K562 (cell line): ENCODE measurements around the gene SON. TPM values are rescaled to one million over a fixed set of nuclear protein-coding genes. Genes with fewer than 3 reads are reported as not detected.
A peak's percentile ranks its signal among the peaks of the same experiment; 100 is the strongest.

Experiments
- ADNP ChIP-seq: fragments of 200-800 bp; sonication (Bioruptor generic); IDR thresholded peaks from 2 replicates; pipeline ENCODE4 v1.6.1; 2016; ENCODE audit warnings: missing genetic modification characterization, missing compliant biosample characterization
- ATF6 ChIP-seq: sonication (generic); formaldehyde crosslinking; IDR thresholded peaks from 2 replicates; pipeline ENCODE4 v1.4.0; 2020; ENCODE audit warnings: mild to moderate bottlenecking, missing genetic modification reagents
- CBX5 ChIP-seq: IDR thresholded peaks from 2 replicates; pipeline ENCODE4 v1.6.1; 2014; ENCODE audit warnings: low read depth, borderline replicate concordance
- DIDO1 ChIP-seq: fragments of 450-650 bp; IDR thresholded peaks from 2 replicates; pipeline ENCODE4 v1.6.1; 2016; ENCODE audit warnings: low read depth, missing biosample characterization, missing genetic modification characterization
- HDAC2 ChIP-seq: fragments of 450-650 bp; IDR thresholded peaks from 2 replicates; pipeline ENCODE4 v1.6.1; 2016; ENCODE audit warnings: mild to moderate bottlenecking
- HDAC6 ChIP-seq: IDR thresholded peaks from 2 replicates; pipeline ENCODE4 v1.6.1; 2012; ENCODE audit warnings: low read depth, mild to moderate bottlenecking, control low read depth, inconsistent platforms, low read length, moderate library complexity
- POLR2AphosphoS2 ChIP-seq: IDR thresholded peaks from 2 replicates; pipeline ENCODE4 v1.6.1; 2012; ENCODE audit warnings: low read length, improper control_type of control experiment
- RBM22 ChIP-seq: fragments of 200-400 bp; formaldehyde crosslinking; IDR thresholded peaks from 2 replicates; pipeline ENCODE4 v1.6.1; 2018; ENCODE audit warnings: low read length, low read depth; ENCODE audit not compliant: poor library complexity, severe bottlenecking
- SNRNP70 ChIP-seq: fragments of 200-400 bp; formaldehyde crosslinking; optimal IDR thresholded peaks from 2 replicates; pipeline ENCODE3; 2017; ENCODE audit warnings: low read depth, low read length
- SRSF3 ChIP-seq: fragments of 200-400 bp; formaldehyde crosslinking; IDR thresholded peaks from 2 replicates; pipeline ENCODE4 v1.6.1; 2016; ENCODE audit warnings: mild to moderate bottlenecking, low read length, moderate library complexity; ENCODE audit not compliant: insufficient read depth
- TBL1XR1 ChIP-seq, 2 experiments: IDR thresholded peaks; 2 replicates each; pipeline ENCODE4 v1.6.1; 2012; ENCODE audit warnings: improper control_type of control experiment in 2 of 2, low read length in 2 of 2, mild to moderate bottlenecking in 1 of 2
- TCF7 ChIP-seq: sonication (generic); IDR thresholded peaks from 2 replicates; pipeline ENCODE4 v1.6.1; 2016; ENCODE audit warnings: antibody characterized with exemption, borderline replicate concordance
- ZNF197 ChIP-seq: fragments of 200-800 bp; sonication (Bioruptor generic); IDR thresholded peaks from 2 replicates; pipeline ENCODE4 v1.6.1; 2016; ENCODE audit warnings: low read depth, missing genetic modification characterization, missing compliant biosample characterization
- ZNF444 ChIP-seq: fragments of 250-450 bp; sonication (Bioruptor Pico); IDR thresholded peaks from 2 replicates; pipeline ENCODE4 v1.4.0; 2020; ENCODE audit warnings: mild to moderate bottlenecking, moderate library complexity
- ZNF75A ChIP-seq: fragments of 450-650 bp; formaldehyde crosslinking; IDR thresholded peaks from 2 replicates; pipeline ENCODE4 v1.4.0; 2020; ENCODE audit warnings: mild to moderate bottlenecking
- ZNF785 ChIP-seq: fragments of 250-450 bp; sonication (Bioruptor Pico); IDR thresholded peaks from 2 replicates; pipeline ENCODE4 v1.4.0; 2020; ENCODE audit warnings: mild to moderate bottlenecking
- polyA plus RNA-seq, 8 experiments: library from polyadenylated mRNA; depleted of rRNA in 4 of 8; stranded (reverse) in 5 of 8; unstranded in 3 of 8; fragments of >200 nt; fragmentation: Nextera tagmentation in 2 of 8; fragmentation: Illumina TruSeq in 1 of 8; extraction: Ambion mirVana in 2 of 8; extraction: Trizol in 1 of 8; gene quantifications; 2 replicates each; pipeline versions ENCODE4 v1.2.1 to v1.2.3, GENCODE V29; 2011 to 2014; ENCODE audit warnings: inconsistent platforms in 1 of 8, missing spikeins in 1 of 8
- total RNA-seq, 7 experiments: library from RNA; depleted of rRNA in 6 of 7; stranded (reverse); fragments of >200 nt in 6 of 7; fragmentation: Illumina TruSeq in 2 of 7; extraction: Trizol in 2 of 7; gene quantifications; 2 replicates each; pipeline versions ENCODE4 v1.2.1 to v1.2.3, GENCODE V29; 2011 to 2021; ENCODE audit warnings: low replicate concordance in 1 of 7
- TF ChIP-seq, protein P1 (sequence below): fragments of 250-450 bp; sonication (Bioruptor Pico); IDR thresholded peaks from 2 replicates; pipeline ENCODE4 v1.4.0; 2020; ENCODE audit warnings: borderline replicate concordance
- TF ChIP-seq, protein P2 (sequence below): fragments of 450-650 bp; IDR thresholded peaks from 2 replicates; pipeline ENCODE4 v1.6.1; 2018; ENCODE audit not compliant: partially characterized antibody
- TF ChIP-seq, protein P3 (sequence below): fragments of 250-450 bp; sonication (Bioruptor Pico); IDR thresholded peaks from 2 replicates; pipeline ENCODE4 v1.5.1; 2021; ENCODE audit warnings: mild to moderate bottlenecking

SON gene
- total and polyA plus RNA-seq, 9 of the 15 experiments (the other 6 are each of a cell fraction or from before 2014, with no cell fraction given): 105 to 742 (median 187) TPM

DNA sequence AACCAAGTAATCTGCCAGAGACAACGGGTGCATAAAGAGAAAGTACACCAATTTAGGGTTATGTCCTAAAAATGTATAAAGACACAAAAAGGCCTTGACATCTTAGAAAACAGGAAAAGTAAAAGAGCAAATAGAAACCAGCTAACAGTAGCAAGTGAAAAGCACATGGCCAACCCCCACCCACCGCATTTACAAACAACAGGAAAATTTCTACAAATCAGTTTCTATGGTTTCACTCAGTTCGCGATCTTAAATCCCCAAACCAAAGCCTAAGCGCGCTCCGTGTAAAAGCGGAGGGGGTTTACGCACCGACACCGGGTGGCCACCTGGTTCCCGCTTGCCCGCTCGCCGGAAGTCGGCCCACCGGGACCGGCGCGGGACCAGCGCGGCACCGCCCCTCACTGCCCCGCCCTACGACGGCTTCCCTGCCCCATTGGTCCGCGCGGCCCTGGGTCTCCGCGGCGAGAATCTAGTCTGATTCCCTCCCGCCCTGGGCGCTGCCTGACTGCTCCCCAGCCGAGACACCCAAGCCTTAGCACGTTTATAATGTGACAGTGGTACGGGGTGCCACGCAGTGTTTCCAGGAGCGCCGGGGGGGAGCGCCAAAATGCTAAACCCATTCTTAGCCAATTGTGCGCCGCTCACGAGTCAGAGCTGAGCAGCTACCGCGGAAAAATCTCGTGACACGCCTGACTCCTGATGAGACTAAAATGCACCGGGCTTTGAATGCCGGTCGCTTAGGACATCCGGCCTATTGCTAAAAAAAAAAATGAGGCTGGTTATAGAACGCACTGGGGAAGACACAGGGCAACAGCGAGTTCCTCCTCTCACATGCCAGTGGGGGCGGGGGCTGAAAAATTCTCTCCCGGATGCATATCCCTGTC lies 840 bp upstream of the SON start, which contains the start of gene GART (continued):
- TF ChIP-seq, protein P1, sequence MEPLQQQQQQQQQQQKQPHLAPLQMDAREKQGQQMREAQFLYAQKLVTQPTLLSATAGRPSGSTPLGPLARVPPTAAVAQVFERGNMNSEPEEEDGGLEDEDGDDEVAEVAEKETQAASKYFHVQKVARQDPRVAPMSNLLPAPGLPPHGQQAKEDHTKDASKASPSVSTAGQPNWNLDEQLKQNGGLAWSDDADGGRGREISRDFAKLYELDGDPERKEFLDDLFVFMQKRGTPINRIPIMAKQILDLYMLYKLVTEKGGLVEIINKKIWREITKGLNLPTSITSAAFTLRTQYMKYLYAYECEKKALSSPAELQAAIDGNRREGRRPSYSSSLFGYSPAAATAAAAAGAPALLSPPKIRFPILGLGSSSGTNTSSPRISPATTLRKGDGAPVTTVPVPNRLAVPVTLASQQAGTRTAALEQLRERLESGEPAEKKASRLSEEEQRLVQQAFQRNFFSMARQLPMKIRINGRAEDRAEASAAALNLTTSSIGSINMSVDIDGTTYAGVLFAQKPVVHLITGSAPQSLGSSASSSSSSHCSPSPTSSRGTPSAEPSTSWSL: no peak
- TF ChIP-seq ZNF75A (CRISPR knock-in tag) (0 out of 2 replicates have a peak, but pooled peaks have one; percentile 8), DIDO1 (no peak), SNRNP70 (no peak), TBL1XR1 (IDR thresholded peaks at IDR 0.05; ENCODE audit: low read length in 2 of 2) (no peak; a peak in 1 of 4 replicates), RBM22 (peak; percentile 65), ZNF785 (no peak), ZNF197 (CRISPR knock-in tag) (peak; percentile 18; the same call in 1 of the 2 replicates), HDAC2 (peak; percentile 93), HDAC6 (no peak), SRSF3 (0 out of 2 replicates have a peak, but pooled peaks have one; percentile 66), ADNP (tag) (no peak), CBX5 (no peak), POLR2AphosphoS2 (0 out of 2 replicates have a peak, but pooled peaks have one; percentile 53), ZNF444 (CRISPR knock-in tag) (no peak), TCF7 (no peak), ATF6 (CRISPR knock-in tag) (peak; percentile 79; the same call in 1 of the 2 replicates)
- TF ChIP-seq, protein P2, sequence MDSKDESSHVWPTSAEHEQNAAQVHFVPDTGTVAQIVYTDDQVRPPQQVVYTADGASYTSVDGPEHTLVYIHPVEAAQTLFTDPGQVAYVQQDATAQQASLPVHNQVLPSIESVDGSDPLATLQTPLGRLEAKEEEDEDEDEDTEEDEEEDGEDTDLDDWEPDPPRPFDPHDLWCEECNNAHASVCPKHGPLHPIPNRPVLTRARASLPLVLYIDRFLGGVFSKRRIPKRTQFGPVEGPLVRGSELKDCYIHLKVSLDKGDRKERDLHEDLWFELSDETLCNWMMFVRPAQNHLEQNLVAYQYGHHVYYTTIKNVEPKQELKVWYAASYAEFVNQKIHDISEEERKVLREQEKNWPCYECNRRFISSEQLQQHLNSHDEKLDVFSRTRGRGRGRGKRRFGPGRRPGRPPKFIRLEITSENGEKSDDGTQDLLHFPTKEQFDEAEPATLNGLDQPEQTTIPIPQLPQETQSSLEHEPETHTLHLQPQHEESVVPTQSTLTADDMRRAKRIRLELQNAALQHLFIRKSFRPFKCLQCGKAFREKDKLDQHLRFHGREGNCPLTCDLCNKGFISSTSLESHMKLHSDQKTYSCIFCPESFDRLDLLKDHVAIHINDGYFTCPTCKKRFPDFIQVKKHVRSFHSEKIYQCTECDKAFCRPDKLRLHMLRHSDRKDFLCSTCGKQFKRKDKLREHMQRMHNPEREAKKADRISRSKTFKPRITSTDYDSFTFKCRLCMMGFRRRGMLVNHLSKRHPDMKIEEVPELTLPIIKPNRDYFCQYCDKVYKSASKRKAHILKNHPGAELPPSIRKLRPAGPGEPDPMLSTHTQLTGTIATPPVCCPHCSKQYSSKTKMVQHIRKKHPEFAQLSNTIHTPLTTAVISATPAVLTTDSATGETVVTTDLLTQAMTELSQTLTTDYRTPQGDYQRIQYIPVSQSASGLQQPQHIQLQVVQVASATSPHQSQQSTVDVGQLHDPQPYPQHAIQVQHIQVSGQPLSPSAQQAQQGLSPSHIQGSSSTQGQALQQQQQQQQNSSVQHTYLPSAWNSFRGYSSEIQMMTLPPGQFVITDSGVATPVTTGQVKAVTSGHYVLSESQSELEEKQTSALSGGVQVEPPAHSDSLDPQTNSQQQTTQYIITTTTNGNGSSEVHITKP: peak; percentile 26
- TF ChIP-seq, protein P3, sequence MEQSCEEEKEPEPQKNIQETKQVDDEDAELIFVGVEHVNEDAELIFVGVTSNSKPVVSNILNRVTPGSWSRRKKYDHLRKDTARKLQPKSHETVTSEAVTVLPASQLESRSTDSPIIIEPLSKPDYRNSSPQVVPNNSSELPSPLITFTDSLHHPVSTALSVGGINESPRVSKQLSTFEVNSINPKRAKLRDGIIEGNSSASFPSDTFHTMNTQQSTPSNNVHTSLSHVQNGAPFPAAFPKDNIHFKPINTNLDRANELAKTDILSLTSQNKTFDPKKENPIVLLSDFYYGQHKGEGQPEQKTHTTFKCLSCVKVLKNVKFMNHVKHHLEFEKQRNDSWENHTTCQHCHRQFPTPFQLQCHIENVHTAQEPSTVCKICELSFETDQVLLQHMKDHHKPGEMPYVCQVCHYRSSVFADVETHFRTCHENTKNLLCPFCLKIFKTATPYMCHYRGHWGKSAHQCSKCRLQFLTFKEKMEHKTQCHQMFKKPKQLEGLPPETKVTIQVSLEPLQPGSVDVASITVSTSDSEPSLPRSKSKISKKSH (CRISPR knock-in tag): no peak
